ENCODE results near the gene MTUS2.

GRCh38 chr13:29383476-29383875, 563.3 kb downstream of the MTUS2 start:
- no peak for TF ChIP-seq EP300 (IDR thresholded peaks at IDR 0.05)
- no peak for TF ChIP-seq POLR2A (IDR thresholded peaks at IDR 0.05; ENCODE audit: low read length)
- no peak for TF ChIP-seq FOSL2 (IDR thresholded peaks at IDR 0.05)
- TF ChIP-seq FOSL2 (CRISPR knock-in tag; IDR thresholded peaks at IDR 0.05), result no peak
- no peak for TF ChIP-seq JUN (IDR thresholded peaks at IDR 0.05)
